NT2/D1 (cell line): ENCODE data around the gene C10orf90.

Source experiments
- DNase-seq: peaks from one replicate; pipeline ENCODE4 v3.0.0-alpha.2; 2011; ENCODE audit warnings: low read depth, low spot score
- H3K27me3 ChIP-seq: 2 replicates; pipeline ENCODE4 v1.6.0; 2011; ENCODE audit warnings: mild to moderate bottlenecking; ENCODE audit not compliant: insufficient read length, insufficient read depth
- H3K36me3 ChIP-seq: 2 replicates; pipeline ENCODE4 v1.6.1; 2011; ENCODE audit warnings: mild to moderate bottlenecking, low read length, mixed read lengths; ENCODE audit not compliant: insufficient read depth, insufficient read length
- H3K4me1 ChIP-seq: 2 replicates; pipeline ENCODE4 v1.5.1; 2011; ENCODE audit not compliant: insufficient read depth, insufficient read length
- H3K4me3 ChIP-seq: 2 replicates; pipeline ENCODE4 v1.5.1; 2011; ENCODE audit warnings: low read depth; ENCODE audit not compliant: insufficient read length
- H3K9ac ChIP-seq: 2 replicates; pipeline ENCODE4 v1.6.0; 2011; ENCODE audit warnings: low read depth; ENCODE audit not compliant: insufficient read length
- H3K9me3 ChIP-seq: 2 replicates; pipeline ENCODE4 v1.5.1; 2011; ENCODE audit warnings: mild to moderate bottlenecking, low read length; ENCODE audit not compliant: insufficient read depth
- SUZ12 ChIP-seq: IDR thresholded peaks from 2 replicates; pipeline ENCODE4 v1.6.1; 2011; ENCODE audit not compliant: insufficient read length, insufficient read depth; ENCODE audit errors: extremely low read depth
- YY1 ChIP-seq: IDR thresholded peaks from 2 replicates; pipeline ENCODE4 v1.6.1; 2011; ENCODE audit not compliant: insufficient read length, insufficient read depth
- ZNF274 ChIP-seq: IDR thresholded peaks from 2 replicates; pipeline ENCODE4 v1.6.1; 2011; ENCODE audit warnings: mild to moderate bottlenecking, low read depth, low read length

The C10orf90 gene

DNA sequence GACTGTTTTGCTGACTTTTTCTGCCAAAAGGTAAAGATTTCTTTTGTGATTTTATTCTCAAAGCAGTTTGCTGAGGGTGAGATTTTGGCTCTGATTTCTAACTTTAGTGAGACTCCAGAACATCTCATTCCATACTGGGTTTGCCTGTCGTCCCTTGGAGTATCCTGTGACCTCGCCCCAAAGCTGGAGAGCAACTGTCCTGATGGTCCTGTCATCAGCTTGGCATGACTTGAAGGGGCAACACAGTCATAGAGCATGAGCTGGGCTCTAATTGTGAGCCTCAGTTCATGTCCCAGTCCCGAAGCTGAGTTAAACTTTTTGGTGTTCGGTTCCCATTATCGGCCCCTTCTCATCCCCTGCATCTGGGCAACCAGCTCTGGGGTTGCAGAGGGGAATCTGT lies 23.4 kb downstream of the C10orf90 start:
- H3K27me3 ChIP-seq: no peaks in the 10 kb centered on the region
- no peak overlapping the region for H3K9ac ChIP-seq
- H3K9me3 ChIP-seq: no peaks in the 10 kb centered on the region
- H3K4me3 ChIP-seq: no peak overlapping the region
- H3K4me1 ChIP-seq: no peaks in the 10 kb centered on the region
- TF ChIP-seq ZNF274 (no peak), YY1 (no peak), SUZ12 (no peak)
- no peak for DNase-seq
- no peaks in the 10 kb centered on the region for H3K36me3 ChIP-seq

DNA sequence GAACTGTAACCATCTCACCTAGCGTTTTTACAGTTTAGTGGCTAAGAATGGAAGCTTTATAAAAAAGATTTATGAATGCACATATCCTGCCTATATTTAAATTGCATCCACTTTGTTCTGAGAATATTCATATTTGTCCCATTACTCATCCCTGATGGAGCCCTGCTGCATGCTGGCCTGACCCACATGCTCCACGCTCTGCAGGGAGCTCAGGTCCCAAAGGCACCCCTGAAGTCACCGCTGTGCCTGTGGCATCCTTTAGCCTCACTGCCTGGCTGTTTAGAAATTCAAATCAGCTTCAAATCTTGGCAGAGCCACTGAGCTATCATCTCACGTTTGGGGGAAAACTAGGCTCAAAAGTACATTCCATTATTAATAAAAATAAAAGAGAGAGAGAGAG lies 24.4 kb downstream of the C10orf90 start:
- H3K4me3 ChIP-seq: no peak overlapping the region
- H3K27me3 ChIP-seq: no peaks in the 10 kb centered on the region
- H3K9ac ChIP-seq: no peak overlapping the region
- no peaks in the 10 kb centered on the region for H3K9me3 ChIP-seq
- no peak for DNase-seq
- H3K4me1 ChIP-seq: no peaks in the 10 kb centered on the region
- TF ChIP-seq SUZ12 (no peak), YY1 (no peak), ZNF274 (no peak)
- H3K36me3 ChIP-seq: no peaks in the 10 kb centered on the region

DNA sequence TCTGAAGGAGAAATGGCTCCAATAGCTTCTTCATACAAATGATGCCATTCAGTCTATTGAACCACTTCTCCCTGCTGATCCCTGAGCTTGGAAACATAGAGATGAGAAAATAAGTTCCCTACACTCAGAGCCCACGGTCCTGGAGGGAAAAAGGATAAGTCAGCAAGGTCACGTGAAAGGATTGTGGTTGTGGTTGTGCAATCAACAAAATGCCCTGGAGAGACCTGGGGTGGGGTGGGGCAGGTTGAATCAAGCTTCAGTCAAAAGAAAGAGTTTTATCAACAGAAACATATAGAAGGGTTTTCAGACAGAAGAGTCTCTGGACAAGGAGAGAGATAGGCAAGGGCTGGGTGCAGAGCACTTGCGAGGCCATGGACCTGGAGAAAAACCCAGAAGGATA lies 30.1 kb downstream of the C10orf90 start:
- no peak for DNase-seq
- no peak for TF ChIP-seq SUZ12
- TF ChIP-seq ZNF274: no peak
- no peak for TF ChIP-seq YY1
- Histone ChIP-seq H3K9me3 (no peaks in the 10 kb centered on the region), H3K27me3 (no peaks in the 10 kb centered on the region), H3K9ac (no peak overlapping the region), H3K36me3 (no peaks in the 10 kb centered on the region), H3K4me1 (no peaks in the 10 kb centered on the region), H3K4me3 (no peak overlapping the region)

DNA sequence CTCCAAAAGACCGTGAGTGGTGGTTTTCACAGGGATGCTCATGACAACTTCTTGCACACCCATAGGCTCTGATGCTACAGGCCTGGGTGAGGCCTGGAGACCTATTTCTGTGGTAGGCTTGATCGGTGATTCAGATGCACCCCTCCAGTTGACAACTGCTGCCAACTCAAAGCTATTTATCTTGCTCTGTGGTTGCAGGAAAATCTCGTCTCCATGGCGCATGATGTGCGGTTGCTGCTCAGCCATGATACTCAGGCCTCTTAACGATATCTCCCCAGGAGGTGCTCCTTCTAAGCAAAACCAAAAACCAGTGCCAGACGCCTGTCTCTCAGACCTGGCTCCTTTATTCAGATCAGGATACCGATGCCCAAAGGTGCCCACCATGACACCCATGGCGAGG lies 31.4 kb downstream of the C10orf90 start:
- Histone ChIP-seq H3K9ac (no peak overlapping the region), H3K4me1 (no peaks in the 10 kb centered on the region), H3K27me3 (no peaks in the 10 kb centered on the region), H3K36me3 (no peaks in the 10 kb centered on the region), H3K4me3 (no peak overlapping the region), H3K9me3 (no peaks in the 10 kb centered on the region)
- DNase-seq: no peak
- no peak for TF ChIP-seq ZNF274
- no peak for TF ChIP-seq SUZ12
- no peak for TF ChIP-seq YY1

DNA sequence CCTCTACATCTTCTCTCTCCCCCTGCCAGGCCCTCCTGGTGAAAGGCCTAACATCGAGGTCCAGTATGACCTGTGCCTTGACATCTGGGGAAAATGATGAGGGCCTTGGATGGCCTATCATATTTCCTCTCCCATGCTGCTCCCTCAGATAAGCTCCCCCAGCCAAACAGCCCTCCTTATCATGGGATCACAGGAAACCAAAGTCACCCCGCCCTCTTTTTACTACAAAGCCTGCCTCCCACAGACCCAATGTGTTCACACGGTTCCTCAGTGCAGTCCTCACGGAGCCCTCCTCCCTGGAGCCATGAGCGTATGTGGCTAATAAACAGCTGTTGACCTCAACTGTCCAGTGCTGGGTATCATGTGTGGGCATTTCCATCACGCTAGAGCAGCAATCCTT lies 32.0 kb downstream of the C10orf90 start:
- Histone ChIP-seq H3K4me1 (no peaks in the 10 kb centered on the region), H3K4me3 (no peak overlapping the region), H3K36me3 (no peaks in the 10 kb centered on the region), H3K9ac (no peak overlapping the region), H3K27me3 (no peaks in the 10 kb centered on the region), H3K9me3 (no peaks in the 10 kb centered on the region)
- DNase-seq: no peak
- TF ChIP-seq YY1 (no peak), ZNF274 (no peak), SUZ12 (no peak)

DNA sequence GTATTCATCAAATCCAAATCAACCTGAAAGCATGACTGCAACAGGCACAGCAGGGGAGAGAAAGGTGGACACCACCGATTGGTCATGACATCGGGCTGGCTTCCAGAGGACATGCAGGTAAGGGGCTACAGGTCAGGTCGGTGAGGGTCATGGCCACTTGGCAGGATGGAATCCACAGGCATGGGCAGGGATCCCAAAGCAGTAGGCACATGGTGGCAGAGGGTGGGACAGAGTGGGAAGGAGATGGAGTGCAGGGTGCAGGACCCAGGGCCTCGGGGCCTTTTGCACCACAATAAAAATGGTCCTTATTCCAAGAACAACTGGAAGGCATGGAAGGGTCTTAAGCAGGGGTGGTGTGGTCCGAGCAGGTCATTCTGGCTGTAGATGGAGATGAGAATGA lies 33.0 kb downstream of the C10orf90 start:
- Histone ChIP-seq H3K36me3 (no peaks in the 10 kb centered on the region), H3K27me3 (no peaks in the 10 kb centered on the region), H3K9ac (no peak overlapping the region), H3K4me1 (no peaks in the 10 kb centered on the region), H3K9me3 (no peaks in the 10 kb centered on the region), H3K4me3 (no peak overlapping the region)
- TF ChIP-seq SUZ12: no peak
- TF ChIP-seq YY1: no peak
- no peak for TF ChIP-seq ZNF274
- DNase-seq: no peak

DNA sequence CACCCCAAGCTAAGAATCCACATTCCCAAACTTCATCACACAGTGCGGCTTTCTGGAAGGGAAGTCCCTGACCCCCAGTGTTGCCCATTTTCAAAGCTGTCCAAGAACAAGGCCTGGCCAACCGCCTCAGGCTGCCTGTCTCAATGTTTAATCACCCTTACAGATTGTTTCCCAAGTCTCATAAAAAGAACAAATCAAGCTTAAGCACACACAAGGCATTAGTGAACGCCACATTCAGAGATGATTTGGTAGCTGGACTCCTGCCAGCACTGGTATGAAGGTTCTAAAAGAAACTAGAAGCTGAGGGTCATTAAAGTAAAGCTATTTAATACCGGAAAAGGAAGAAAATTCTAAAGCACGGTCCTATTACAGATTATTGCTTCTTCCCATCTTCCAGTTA lies 35.6 kb downstream of the C10orf90 start:
- TF ChIP-seq ZNF274 (no peak), SUZ12 (no peak), YY1 (no peak)
- DNase-seq: no peak
- no peak overlapping the region for H3K4me3 ChIP-seq
- no peaks in the 10 kb centered on the region for H3K4me1 ChIP-seq
- no peaks in the 10 kb centered on the region for H3K27me3 ChIP-seq
- H3K36me3 ChIP-seq: no peaks in the 10 kb centered on the region
- H3K9ac ChIP-seq: no peak overlapping the region
- H3K9me3 ChIP-seq: no peaks in the 10 kb centered on the region

DNA sequence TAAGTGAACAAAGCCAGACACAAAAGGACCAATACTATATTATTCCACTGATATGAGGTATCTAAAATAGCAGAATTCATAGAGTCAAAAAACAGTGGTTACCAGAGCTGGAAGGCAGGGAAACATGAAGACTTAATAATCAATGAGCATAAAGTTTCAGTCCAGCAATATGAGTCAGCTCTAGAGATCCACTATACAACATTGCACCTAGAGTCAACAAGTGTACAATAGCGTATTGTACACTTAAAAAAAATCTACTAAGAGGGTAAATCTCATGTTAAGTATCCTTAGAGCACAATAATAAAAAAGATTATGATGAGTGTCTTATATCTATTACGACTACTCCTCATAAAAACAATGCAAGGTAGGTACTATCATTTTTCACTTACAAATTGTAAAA lies 36.1 kb downstream of the C10orf90 start:
- Histone ChIP-seq H3K36me3 (no peaks in the 10 kb centered on the region), H3K9ac (no peak overlapping the region), H3K27me3 (no peaks in the 10 kb centered on the region), H3K4me3 (no peak overlapping the region), H3K9me3 (no peaks in the 10 kb centered on the region), H3K4me1 (no peaks in the 10 kb centered on the region)
- TF ChIP-seq SUZ12 (no peak), YY1 (no peak), ZNF274 (no peak)
- DNase-seq: no peak
